T-helper 2 cell (primary cell): Measurements from ENCODE around the gene GLRB.
"Not testable (repeated sequence)": the region's sequence is repeated elsewhere in the genome, so short reads cannot be mapped to it uniquely, and the experiment has no call there.

Source experiments
- DNase-seq, 5 experiments: peaks; one replicate each; pipeline versions ENCODE4 v3.0.0 to v3.0.0-alpha.2; 2012 to 2022
- total RNA-seq, 2 donors: gene quantifications; one replicate each; lab custom pipeline; 2026; lab: John Stamatoyannopoulos, UW

The GLRB gene
- total RNA-seq = 0 to 0.13 reads per million in 2 donors

DNA sequence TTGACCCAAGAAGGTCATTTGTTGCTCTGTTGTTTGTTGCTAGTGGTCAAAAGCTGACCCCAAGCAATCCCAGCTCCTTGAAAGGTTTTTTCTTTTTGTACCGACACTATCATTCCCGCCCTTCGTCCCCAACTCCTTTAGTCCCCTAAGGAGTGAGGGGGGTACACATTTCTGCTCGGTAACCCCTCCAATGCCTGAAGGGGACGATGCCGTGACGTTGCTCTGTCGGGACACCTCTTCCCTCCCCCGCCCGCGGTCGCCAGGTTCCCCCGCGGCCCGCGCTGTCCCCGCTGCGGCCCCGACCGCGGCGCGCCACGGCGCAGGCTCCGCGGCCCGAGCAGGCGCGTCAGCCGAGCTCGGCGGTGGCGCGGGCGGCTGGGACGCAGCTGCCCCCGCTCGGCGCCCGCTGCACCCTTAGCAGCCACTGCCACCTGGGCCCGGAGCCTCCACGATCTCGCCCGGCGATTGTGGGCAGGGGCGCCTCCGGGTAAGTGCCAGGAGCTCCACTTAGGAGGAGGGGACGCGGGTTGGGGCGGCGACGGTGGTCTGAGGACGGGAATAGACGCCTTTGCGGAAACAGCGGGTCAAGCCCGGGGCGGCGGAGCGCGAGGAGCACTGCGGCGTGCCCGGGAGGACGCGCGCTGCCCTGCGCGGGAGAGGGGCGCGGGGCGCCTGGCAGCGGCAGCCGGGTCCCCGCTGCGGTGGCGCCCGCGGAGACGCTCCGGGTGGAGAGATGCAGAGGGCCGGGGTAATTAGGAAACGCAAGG, at the start of gene GLRB:
GLRB (plus strand) TSS at position 340 of the 767 bp plus-strand sequence. CDS start 1,875 bp downstream, outside the sequence.
- DNase-seq = peak in 1 of 5 experiments; percentile 1

DNA sequence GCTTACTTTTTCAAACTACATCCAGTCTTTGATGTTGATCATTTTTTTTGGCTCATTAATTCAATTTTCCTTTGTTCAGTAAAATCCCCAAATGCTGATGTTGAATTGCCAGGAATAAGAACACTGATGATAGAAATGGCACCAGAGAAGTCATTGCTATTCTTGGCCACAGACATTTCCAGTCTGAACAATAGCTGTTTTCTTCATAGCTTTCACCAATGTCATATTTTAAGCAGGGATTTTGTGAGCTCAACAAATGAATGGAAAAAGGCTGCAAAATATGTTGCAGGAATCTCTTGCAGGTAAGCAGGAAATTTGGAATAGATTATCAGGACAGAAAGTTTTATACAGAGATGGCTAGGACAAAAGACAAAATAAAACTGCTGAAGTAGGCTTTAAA, 40.5 kb upstream of the GLRB start:
- no peak for DNase-seq

DNA sequence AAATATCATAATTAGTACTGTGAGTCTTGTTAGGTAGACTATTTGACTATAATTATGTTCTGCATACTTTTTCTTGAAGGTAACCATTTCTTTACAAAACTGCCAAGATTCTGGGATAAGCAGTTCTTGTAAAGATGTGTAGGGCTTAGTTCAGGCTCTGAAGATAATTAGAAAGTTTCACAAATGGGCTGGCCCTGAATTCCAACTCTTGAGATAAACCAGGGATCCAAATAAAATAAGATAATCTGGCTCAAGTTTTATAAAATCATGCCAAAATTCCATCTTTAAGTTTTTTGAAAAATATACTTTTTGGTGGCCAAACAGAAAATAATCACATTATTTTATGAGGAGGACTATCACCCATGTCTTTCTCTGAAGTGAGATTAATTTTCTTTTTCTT, 35.5 kb upstream of the GLRB start:
- no peak for DNase-seq

DNA sequence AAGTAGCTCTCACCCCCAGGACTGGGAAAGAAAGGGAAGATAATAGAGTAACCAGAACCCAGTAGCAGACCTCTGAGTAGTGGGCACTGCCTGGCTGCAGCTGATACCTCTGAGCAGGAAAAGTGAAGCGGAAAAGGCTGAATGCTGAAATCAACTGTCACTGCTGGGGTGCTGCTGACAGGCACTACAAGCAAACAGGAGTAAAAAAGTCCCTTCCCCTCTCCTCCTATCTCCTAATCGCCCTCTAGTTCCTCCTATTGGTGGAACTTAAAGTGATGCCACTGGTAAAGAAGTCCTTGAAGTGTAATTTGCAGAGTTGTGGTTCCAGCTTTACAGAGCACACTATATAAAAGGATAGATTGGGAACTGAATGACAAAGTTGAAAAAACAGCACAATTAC, 32.8 kb upstream of the GLRB start:
- DNase-seq = no peak

DNA sequence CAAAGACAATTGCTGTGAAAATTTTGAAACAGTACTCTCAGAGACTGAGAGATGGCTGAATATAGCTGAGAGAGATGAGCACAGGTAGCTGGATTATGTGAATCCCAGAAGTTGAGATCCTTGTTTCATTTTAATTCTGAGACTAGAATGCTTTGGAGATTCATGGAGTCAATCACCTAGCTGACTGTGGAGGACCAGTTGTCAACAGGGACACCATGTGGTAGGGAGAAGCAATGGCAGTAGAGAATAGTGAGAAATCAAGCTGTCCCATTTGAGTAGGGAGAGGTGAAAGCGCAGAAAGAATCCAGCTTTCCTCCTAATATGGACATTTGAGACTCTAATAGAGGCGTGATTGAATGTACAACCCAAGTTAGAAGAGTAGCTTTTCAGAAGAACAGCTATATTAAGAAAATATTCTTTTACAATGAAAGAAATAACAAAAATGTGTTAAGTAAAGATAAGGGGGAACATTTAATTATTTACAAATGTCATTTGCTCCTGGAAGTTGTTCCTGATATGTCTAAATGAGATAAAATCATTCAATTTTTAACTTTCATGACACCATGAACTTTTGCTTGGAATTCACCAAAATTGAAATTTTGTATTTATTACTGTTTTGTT, 30.3 kb upstream of the GLRB start:
- DNase-seq = peak in 1 of 5 experiments; percentile 3

DNA sequence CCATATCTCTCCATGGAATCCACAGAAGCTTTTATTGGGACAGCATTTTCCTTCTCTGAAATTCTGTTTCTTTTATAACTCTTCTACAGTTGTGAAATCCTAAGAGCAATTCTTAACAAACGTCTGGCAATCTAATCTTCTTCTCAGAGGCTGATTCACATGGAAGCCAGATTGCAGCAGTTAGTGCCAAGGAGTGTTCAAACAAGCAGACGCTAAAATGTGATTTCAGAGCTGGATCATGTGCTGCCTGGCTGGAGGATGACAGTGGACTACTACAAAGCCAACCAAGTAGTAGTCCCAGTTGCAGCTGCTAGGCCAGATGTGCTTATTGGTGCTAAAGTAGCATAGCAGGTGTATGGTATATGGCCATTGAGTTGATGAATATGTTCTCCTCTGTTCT, 27.7 kb upstream of the GLRB start:
- no peak for DNase-seq

DNA sequence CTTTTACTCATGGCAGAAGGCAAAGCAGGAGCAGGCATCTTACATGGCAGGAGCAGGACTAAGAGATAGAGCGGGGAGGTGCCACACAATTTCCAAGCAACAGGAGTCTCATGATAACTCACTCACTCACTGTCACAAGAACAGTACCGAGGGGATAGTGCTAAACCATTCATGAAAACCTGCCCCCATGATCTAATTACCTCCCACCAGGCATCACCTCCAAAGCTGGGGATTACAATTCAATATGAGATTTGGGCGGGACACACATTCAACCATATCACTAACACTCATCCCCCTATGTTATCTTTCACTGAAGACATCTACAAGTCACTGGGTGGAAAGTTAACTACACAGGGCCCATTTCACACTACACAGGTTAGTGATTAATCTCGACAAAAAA, 25.4 kb upstream of the GLRB start:
- no peak for DNase-seq

DNA sequence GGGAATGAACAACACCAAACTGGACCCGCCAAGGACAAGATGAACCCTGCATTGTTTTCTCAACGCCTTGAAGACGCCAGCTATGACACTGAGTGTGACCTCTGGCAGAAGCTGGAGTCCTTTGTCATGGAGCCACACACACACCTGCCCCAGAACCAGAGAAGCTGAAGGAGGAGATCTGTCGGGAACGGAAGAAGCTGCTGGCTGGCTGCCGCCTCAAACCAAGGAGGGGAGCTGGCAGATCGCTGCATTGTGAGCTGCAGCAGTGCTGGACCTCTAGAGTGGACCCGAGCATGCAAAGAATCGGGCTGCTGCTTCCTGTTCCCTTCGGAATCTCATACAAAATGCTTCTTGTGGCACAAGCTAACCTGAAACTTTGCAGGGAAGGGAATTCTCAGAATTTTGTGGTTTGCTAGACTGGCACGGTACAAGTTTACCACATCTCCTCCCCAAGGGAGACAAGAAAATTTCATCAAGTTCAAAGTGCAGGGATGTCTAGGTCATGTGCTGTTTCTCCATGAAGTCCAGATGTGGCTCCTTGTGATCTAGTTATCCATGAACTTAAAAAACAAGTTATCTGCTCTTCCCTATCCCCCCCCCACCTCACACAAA, 23.4 kb upstream of the GLRB start:
- DNase-seq = no peak

DNA sequence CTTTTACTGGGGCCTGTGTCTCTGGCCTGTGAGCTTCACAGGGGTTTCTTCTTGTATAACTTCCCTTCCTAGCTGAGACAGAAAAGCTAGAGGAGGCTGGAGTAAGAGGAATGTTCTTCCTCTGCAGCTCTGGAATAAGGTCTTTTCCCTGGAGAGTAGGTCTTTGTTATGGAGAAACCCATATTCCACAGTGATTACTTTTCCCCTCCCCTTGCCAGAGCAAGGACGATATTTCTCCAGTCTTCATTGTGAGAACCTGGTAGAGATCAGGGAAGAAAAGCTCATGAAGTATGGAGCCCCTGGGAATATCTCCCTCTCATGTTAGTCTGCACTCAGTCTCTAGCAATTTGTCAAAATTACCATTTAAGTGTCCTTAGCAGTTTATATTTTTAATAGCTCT, 18.7 kb upstream of the GLRB start:
- DNase-seq = no peak

DNA sequence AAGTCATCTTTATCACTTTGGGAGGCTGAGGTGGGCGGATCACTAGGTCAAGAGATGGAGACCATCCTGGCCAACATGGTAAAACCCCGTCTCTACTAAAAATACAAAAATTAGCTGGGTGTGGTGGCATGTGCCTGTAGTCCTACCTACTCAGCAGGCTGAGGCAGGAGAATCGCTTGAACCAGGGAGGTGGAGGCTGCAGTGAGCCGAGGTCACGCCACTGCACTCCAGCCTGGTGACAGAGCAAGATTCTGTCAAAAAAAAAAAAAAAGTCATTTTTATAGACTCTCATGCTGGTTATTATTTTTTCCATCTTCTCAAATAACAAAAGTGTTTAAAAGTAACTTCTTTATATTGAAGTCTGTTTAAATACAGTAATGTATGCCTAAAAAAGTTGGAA, 17.1 kb upstream of the GLRB start:
- DNase-seq = not testable (repeated sequence)

DNA sequence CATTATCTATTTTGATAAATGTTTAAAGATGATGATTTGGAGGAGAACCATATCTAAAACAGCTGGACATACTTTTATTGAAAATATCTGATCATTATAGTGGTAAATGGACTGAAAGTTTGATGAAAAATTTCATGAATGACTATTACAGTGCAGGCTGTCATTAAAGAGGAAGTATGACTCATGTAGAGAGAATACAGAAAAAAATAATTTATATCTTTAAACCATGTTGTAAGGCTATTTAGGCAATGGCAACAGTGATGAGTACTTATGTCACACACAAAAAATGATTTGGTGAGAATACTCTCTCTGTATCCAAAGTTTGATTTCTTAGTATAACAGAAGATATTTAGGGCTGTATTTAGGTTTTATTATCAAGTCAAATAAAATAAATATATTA, 3.9 kb upstream of the GLRB start:
- DNase-seq = no peak

DNA sequence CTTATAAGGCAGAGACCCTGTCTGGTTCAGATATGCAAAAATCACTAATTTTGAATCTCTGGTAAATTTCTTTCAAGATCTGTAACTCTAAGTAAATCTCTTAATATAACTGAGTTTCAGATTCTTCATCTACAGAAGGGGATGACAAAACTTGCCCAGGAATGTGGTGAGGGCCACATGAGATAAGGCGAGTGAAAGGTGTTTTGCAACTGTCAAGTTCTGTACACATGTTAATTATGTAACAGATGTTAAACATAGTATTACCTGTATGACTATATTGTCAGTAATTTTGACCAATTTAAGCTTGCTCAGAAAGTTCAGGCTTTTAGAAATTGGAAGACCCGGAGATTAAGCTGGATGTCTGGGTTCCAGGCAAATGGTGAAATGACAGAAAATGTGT, 549 bp upstream of the GLRB start:
- DNase-seq = no peak

DNA sequence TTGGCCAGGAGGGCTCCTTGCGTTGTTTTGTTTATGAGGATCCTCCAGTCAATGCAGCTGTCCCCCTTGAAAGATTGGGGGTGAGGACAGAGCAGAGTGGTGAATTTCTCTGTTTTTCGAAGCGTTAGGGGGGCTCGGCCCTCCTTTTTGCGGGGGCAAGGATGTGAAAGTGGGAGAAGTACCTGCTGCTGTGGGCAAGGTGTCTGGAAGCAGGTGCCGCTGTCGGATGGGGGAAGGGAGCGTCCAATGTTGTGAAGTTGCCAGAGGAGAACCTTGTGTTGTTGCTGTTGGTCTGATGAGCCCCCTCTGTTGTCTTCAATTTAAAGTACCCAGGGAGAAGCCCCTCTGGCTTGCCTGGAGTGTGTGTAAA, 613 bp downstream of the GLRB start:
- DNase-seq = no peak

DNA sequence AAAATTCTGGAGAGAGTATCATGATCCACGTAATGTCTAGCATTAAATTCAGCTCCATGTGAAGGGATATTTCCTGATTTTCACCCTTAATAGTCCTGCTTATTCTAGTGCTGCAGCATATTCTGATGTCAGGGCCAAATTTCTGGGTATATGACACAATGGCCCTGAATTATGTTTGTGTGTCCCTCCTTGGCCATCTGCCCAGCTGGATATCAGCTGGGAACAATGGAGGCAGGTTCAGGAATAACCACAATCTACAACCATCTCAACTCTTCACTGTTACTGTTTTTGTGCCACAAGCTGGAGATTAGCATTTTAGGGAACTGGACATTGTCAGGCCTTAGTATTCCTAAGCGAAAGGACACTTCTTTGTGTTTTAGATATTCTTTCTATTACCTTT, 3.5 kb downstream of the GLRB start:
- no peak for DNase-seq

DNA sequence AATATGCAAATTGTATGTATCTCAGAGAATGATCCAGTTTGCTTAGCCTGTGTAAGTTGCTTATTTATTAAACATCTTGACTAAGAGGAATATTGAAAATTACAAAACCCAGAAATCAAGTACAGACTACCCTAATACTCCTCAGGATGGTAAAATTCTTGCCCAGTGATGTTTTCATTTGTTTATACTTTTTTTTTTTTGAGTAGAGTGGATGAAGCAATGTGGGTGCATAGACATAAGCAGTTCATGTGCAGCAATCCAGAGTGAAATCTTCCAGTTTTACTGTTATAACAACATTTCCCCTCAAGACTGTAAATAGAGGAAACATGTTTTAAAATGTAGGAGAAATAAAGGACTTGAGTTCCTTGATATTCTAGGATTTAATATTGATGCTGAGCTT, 4.7 kb downstream of the GLRB start:
- no peak for DNase-seq

DNA sequence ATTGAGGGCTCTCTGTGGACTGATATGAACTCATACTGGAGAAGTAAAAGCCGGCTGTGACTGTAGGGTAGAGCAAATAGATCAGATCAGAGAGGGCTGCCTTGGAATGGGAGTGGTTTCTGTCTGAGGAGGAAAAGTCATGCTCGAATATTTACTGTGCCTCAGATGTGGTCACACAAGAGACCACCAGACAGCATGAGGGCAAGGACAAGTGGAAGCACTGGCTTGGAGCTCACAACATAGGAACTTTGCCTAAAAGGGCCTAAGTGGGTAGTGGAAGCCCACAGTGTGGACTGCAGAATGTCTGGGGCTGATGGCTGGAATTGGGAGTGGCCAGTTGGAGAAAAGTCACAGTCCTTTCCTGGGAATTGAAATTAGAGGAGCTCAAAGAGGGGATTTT, 19.8 kb downstream of the GLRB start:
- no peak for DNase-seq

DNA sequence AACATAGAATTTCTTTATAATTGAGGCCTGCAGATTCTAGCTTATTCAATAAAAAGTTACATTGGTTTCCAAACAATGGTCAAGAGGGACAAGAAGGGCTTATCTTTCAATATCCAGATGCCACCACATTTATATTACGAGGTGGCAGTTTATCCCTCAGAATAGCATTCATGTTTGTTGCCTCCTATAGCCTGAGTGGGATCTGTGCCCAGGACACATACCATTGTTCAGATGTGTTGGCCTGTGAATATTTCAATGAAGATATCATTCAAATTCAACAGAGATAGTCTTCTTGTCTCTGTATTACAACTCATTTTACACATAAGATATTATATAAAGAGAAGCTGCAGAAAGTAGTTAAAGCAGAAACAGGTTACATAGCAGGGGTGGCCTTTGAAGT, 20.5 kb downstream of the GLRB start:
- DNase-seq = no peak

DNA sequence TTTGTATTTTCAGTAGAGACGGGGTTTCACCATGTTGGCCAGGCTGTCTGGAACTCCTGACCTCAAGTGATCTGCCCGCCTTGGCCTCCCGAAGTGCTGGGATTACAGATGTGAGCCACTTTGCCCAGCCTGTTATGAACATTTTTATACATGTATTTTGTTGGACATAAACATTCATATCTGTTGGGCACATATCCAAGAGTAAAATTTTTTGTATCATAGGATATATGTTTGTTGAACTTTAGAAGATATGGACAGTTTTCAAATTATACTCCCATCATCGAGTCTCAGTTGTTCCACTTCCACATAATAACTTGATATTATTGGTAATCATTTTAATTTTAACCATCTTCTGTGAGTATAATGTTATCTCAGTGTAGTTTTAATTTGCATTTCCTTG, 23.6 kb downstream of the GLRB start:
- no peak for DNase-seq

DNA sequence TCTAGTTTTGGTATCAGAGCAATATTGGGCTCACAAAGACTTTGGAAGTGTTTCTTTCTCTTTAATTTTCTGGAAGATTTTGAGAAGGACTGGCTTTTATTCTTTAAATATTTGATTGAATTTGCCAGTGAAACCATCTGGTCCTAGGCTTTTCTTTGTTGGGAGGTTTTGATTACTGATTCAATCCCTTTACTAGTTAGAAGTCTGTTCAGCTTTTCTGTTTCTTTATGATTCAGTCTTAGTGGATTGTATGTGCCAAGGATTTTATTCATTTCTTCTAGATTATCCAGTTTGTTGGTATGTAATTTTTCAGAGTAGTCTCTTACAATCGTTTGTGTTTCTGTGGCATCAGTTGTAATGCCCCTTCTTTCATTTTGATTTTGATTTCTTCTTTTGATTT, 28.6 kb downstream of the GLRB start:
- no peak for DNase-seq

DNA sequence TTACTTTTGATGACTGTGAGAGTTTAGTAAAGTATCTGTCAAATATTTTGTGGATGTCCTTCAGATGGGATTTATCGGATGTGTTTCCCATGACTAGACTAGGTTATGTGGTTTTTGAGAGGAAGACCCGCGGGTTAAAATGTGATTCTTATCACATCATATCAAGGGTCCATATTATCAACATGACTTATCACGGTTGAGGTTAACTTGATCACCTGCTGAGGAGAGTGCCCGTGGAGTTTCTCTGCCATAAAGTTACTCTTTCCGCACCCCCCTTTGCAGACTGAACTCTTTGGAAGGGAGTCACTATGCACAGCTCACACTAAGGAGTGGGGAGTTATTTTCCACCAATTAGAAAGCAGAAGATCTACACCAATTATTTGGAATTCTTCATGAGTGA, 38.7 kb downstream of the GLRB start:
- no peak for DNase-seq

DNA sequence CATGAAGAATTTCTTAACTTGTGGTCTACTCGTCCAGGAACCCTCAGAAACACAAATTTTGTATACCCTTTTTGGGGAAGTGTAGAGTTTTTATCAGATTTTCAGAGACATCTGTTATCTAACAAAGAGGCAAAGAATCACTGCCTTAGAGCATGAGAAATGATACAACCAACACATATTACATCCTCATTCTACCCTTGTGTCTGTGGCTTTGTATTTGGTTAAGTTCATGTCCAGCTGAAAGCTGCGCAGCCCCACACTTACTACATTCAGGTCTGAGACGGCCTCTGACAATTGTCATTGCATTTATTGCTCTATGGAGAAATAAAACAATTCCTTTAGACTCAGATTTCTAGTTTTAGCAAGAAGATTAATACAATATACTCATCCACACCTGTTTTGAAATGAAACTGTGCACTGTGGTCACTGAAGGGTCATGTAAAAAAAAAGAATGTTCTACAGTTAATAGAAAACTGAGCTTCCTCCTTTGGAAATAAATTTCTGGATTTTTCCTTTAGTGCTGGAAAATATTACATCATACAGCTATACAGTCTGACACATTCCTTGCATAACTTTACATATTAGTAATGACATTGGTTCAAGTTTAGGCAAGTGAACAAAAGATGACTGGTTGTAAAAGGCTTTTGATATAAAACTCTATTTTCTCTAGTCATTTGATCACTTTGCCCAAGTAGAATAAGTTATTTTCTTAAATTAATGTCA, 39.8 kb downstream of the GLRB start:
- no peak for DNase-seq

DNA sequence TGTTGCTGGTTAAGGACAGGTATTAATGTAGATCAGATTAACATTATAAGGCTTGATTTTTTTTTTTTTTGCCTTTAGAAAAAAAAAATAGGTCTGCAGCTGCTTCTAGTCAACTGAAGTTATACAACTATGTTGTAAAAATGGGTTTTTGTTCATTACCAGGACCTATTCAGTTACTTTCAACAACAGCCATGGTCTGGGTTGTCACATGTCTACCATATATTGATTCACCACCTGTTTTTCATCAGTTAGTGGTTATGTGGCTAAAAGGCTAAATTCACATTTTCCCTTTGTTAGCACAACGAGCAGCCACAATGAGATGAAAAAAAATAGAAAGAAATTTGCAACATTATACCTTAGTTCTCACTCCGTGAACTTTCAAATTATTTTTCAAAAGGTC, 45.5 kb downstream of the GLRB start:
- no peak for DNase-seq

DNA sequence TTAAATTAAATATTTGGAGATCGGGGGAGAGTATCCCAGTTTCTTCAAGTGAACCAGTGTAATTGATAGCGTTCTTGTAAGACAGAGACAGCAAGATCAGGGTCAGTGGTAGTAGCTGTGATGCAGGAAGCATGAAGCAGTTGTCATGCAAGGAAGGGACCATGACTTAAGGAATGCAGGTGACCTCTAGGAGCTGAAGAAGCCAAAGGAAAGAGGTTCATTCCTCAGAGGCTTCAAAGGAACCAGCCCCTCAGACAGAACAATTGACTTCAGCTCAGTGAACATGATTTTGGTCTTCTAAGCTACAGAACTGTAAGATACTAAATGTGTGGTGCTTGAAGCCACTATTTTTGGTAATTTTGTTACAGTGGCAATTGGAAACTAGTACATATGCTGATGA, 51.6 kb downstream of the GLRB start:
- no peak for DNase-seq

DNA sequence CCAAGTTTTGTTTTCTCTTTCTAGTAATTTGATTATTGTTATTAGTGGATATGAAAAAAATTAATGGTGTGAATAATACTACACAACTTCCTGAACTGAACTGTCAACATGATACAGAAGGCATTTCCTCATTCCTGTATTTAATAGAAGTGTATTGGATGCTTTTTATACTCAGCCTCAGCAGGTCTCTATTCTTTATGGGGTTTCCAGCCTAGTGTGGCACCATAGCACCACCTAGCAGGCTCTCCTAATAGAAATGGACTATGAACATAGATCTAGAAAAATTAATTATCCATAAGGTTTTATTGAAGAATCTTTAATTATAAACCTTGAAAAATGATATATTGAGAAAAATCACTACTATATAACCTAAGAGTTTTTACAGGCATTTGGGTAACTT, 52.4 kb downstream of the GLRB start:
- no peak for DNase-seq
